HG02885 (cell line): ENCODE data around the gene EGR4.
"Not testable (repeated sequence)": the region's sequence is repeated elsewhere in the genome, so short reads cannot be mapped to it uniquely, and the experiment has no call there.

ENCODE experiments used
- ATAC-seq: cut with Tn5 transposase; IDR thresholded peaks from one replicate; pipeline ENCODE4 v1.9.1; 2021; ENCODE audit warnings: mild to moderate bottlenecking; ENCODE audit not compliant: unreplicated experiment, poor library complexity

Gene EGR4

GRCh38 chr2:73265298-73266060 is 27.9 kb downstream of the EGR4 start:
- ATAC-seq: no peak

GRCh38 chr2:73264783-73265182 is 28.6 kb downstream of the EGR4 start:
- no peak for ATAC-seq

- no peak for ATAC-seq
Observed at GRCh38 chr2:73264332-73264606, 29.1 kb downstream of the EGR4 start.

- no peak for ATAC-seq
Observed at GRCh38 chr2:73263540-73264331, 29.6 kb downstream of the EGR4 start.

- ATAC-seq: not testable (repeated sequence)
Observed at GRCh38 chr2:73262691-73263429, 30.5 kb downstream of the EGR4 start.

- no peak for ATAC-seq
Observed at GRCh38 chr2:73262108-73262651, 31.2 kb downstream of the EGR4 start.

GRCh38 chr2:73260338-73260984 is 32.9 kb downstream of the EGR4 start:
- ATAC-seq: no peak

GRCh38 chr2:73259704-73260337 is 33.5 kb downstream of the EGR4 start:
- ATAC-seq: no peak

- ATAC-seq: no peak
Observed at GRCh38 chr2:73259276-73259675, 34.1 kb downstream of the EGR4 start.

GRCh38 chr2:73258913-73259215 is 34.5 kb downstream of the EGR4 start:
- ATAC-seq: no peak

- ATAC-seq: no peak
Observed at GRCh38 chr2:73258186-73258912, 35.0 kb downstream of the EGR4 start.

- ATAC-seq: no peak
Observed at GRCh38 chr2:73257425-73258125, 35.8 kb downstream of the EGR4 start.

GRCh38 chr2:73257021-73257420 is 36.3 kb downstream of the EGR4 start:
- no peak for ATAC-seq

- ATAC-seq: no peak
Observed at GRCh38 chr2:73256618-73256922, 36.8 kb downstream of the EGR4 start.

GRCh38 chr2:73255907-73256617 is 37.3 kb downstream of the EGR4 start:
- no peak for ATAC-seq

GRCh38 chr2:73255007-73255644 is 38.2 kb downstream of the EGR4 start:
- no peak for ATAC-seq

- no peak for ATAC-seq
Observed at GRCh38 chr2:73254343-73255006, 38.9 kb downstream of the EGR4 start.

- no peak for ATAC-seq
Observed at GRCh38 chr2:73253901-73254300, 39.4 kb downstream of the EGR4 start.
